ENCODE results near the gene SDK2.

DNA sequence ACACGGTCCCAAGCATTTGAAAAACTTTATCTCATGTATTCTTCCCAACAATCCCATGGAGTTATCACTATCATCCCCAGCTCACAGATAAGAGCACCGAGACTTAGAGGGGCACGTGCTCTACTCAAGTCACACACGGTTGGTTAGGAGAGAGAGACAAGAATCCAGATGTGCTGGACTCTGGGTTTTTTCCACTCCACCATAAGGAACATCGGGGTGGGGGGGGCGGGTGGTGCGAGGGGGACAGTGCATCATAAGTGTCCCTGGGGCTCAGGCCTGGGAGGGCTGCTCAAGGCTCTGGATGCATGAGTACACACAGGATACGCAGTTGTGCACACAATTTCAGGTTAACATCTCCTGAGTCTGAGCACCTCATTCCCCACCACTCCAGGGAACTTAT is 339.8 kb downstream of the SDK2 start:
- no peak for TF ChIP-seq POLR2A (IDR thresholded peaks at IDR 0.05)
- TF ChIP-seq, protein P1, sequence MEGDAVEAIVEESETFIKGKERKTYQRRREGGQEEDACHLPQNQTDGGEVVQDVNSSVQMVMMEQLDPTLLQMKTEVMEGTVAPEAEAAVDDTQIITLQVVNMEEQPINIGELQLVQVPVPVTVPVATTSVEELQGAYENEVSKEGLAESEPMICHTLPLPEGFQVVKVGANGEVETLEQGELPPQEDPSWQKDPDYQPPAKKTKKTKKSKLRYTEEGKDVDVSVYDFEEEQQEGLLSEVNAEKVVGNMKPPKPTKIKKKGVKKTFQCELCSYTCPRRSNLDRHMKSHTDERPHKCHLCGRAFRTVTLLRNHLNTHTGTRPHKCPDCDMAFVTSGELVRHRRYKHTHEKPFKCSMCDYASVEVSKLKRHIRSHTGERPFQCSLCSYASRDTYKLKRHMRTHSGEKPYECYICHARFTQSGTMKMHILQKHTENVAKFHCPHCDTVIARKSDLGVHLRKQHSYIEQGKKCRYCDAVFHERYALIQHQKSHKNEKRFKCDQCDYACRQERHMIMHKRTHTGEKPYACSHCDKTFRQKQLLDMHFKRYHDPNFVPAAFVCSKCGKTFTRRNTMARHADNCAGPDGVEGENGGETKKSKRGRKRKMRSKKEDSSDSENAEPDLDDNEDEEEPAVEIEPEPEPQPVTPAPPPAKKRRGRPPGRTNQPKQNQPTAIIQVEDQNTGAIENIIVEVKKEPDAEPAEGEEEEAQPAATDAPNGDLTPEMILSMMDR (IDR thresholded peaks at IDR 0.05): no peak
- no peak for TF ChIP-seq POLR2AphosphoS5 (IDR thresholded peaks at IDR 0.05)

All from prostate gland (tissue), 2 donors.